NOMO-1 (cell line): ENCODE measurements around the gene NTRK3.
"Not testable (repeated sequence)": the region's sequence is repeated elsewhere in the genome, so short reads cannot be mapped to it uniquely, and the experiment has no call there.

ENCODE experiments used
- DNase-seq, 2 experiments: peaks; one replicate each; lab custom pipeline; 2025; ENCODE audit not compliant: unreplicated experiment in 2 of 2; lab: John Stamatoyannopoulos, UW

The NTRK3 gene

DNA sequence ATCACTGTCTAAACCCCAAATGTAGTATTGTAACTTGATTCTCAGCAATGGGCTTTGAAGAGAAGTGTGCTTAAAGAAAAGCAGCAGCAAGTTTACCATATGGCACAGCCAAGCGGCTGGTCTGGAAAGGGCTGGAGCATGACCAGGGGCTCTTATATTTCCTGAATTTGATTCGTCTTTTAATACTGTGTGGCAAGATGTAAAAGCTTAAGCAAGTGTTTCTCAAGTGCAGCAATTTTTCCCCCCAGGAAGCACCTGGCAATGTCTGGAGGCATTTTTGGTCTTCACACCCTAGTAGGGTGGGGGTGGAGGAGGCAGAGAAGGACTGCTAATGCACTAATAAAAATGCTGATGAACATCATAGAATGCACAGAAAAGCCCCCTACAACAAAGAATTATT lies 397.9 kb downstream of the NTRK3 start:
- DNase-seq = no peak

DNA sequence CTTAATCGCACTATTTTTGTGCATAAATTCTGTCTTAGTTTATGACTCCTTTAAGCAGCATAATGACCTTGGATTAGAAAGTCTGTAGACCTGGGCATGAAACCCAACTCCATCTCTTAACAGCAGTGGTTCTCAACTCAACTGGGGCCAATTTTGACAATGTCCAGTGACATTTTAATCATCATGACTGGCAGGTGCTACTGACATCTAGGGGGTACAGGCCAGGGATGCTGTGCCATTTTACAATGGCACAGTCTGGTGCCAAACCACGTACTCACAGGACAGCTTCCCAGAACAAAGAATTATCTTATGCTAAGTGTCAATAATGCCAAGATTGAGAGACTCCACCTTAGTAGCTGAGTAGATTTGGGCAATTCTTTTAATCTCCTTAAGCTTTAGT lies 405.0 kb downstream of the NTRK3 start:
- no peak for DNase-seq

DNA sequence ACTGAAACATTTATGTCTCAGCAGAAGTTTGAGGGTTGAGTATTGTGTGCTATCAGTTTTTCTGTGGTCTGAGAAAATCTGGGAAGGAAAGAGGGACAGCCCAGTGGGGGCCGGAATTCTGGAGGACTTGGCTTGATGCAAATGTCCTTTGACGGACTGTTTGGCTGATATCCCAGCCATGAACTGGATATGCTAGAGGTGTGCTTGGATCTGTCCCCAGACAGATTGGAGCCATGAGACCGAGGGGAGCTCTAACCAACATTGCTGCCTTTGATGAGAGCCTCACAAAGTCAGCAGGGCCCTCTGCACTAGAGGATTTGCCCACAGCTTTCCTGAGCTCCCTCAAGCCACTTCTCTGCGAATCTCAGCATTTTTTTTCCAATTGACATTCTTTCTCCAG lies 405.6 kb downstream of the NTRK3 start:
- no peak for DNase-seq

DNA sequence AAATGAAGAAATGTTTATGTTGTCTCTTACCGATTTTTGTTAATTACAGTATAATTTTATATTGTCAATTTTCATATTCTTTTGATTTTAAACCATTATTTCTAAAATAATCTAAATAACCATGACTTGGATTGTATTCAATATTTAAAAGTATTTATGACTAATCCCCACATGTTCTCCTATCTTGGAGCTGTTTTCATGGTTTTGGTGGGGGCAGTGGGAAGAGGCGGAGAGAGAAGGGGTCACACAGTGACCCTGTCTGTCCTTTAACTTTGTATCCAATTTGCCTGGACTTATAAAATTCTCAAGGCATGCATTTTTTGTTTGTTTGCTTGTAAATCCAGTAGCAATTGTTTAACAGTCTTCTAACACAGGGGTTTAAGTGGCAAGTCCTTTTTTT lies 407.4 kb downstream of the NTRK3 start:
- no peak for DNase-seq

DNA sequence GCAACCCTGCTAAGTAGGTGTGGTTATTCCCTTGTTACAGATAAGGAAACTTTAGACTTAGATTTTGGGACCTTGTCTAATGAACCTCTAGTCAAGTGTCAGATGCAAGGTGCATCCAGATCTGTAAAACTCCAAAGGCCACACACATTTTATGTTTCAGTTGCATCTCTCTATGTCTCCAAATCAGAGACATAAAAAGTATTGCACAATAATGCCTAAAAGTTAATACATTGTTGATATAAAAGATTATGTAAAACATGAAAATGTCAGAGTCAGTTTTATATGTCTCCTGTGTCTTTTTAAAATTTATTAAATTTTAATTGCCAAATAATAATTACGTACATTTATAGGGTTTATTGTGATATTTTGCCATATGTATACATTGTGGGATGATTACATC lies 408.5 kb downstream of the NTRK3 start:
- no peak for DNase-seq

DNA sequence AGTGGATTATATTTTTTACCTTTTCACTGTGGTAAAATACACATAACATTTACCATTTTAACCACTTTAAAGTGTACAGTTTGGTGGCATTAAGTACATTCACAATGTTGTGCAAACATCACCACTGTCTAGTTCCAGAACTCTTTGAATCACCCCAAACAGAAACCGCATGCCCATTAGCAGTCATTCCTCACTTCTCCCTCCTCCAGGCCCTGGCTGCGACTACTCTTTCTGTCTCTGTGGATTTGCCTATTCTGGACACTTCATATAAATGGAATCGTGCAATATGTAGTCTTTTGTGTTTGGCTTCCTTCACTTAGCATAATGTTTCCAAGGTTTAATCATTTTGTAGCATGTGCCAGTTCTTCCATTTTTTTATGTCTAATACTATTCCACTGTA lies 409.8 kb downstream of the NTRK3 start:
- no peak for DNase-seq

DNA sequence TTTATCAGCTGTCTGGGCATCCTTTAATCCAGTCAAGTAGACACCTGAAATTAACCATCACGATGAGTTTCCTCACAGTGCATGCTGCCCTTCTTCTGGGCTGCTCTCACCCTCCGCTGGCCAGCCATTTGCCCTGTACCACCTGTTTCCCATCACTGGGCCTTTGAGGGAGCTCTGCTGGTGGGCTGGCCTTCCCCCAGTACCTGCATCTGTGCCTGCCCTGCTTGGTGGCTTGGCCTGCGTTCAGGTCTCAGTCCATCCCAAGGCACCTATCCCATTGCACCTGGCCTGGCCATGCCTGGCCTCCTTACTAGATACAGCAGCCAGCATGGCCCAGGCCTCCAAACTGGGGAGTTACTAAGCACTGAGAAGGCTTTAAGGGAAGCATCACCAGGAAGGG lies 413.2 kb downstream of the NTRK3 start:
- DNase-seq = no peak

DNA sequence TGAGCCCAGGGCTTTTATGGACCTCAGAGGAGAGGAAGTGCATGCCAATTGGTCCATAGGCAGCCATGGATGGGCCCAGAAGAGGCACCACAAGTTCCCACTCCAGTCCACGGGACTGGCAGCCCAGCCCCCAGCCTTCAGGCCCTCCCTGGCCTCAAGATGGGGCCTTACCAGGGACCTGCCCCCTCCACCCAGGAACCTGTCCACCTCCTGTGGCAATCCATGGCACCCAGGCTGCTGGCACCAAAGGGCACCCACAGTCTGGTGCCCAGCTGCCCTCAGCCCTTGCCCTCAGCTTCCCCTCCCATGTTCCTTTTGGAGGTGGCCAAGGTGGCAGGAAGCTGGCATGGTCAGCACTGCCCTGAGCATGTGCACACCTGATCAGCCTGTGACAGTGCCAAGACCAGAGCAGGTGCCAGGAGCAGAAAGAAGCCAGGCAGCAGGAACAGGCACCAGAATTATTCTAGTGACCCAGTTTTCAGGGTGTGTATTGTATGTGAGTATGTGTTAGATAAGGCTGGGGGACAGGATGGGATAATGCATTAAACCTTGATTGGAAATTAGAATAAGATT lies 415.0 kb downstream of the NTRK3 start:
- DNase-seq = no peak

DNA sequence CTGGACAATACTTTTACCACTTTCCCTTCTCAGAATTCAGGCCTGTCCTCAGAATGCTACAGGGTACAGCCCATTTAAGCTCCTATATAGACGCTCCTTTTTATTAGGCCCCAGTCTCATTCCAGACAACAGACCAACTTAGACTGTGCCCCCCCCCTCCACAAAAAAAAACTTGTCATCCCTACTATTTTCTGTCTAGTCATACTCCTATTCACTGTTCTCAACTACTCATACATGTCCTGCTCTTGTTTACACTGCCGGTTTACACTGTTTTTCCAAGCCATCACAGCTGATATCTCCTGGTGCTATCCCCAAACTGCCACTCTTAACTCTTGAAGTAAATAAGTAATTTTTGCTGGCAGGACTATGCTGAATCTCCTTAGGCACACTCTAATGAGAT lies 420.7 kb downstream of the NTRK3 start:
- DNase-seq = not testable (repeated sequence)

DNA sequence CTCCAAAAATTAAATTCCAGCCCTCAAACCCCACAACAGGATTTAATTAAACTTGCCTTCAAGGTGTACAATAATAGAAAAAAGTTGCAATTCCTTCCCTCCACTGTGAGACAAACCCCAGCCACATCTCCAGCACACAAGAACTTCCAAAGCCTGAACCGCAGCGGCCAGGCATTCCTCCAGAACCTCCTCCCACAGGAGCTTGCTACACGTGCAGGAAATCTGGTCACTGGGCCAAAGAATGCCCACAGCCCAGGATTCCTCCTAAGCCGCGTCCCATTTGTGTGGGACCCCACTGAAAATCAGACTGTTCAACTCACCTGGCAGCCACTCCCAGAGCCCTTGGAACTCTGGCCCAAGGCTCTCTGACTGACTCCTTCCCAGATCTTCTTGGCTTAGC lies 423.2 kb downstream of the NTRK3 start:
- not testable (repeated sequence) for DNase-seq

DNA sequence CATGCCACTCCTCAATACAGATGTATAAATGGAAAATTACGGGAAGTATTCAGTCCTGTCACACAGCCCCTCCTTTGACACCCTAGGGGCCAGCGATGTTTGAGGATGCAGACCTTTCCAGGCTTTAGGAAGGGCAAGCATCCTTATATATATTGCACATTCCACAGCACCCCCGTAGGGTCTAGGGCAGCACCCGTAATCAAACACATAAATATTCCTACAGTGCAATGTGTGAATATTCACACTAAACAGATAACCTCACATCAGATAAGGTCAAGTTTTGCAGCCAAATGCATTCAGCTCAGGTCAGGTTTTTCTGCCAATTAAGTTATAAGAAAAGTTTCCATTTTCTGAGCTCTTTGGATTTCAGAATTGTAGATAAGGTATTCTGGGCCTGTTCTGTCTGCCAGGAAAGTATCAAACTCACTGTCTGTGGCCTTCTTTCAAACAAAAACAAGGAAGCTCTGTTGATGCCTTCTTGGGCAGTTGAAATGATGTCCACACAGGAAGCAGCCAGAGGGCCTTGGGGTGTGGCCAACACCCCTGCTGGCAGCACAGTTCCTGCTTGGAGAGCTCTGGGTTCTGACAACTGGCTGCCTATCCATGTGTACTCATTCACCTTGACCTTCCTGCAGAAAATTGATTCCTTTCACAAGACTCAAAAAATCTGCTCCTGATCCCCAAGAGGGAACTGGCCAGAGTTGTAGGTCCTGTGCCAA lies 427.0 kb downstream of the NTRK3 start:
- peak; percentile 68 to 85 for DNase-seq

DNA sequence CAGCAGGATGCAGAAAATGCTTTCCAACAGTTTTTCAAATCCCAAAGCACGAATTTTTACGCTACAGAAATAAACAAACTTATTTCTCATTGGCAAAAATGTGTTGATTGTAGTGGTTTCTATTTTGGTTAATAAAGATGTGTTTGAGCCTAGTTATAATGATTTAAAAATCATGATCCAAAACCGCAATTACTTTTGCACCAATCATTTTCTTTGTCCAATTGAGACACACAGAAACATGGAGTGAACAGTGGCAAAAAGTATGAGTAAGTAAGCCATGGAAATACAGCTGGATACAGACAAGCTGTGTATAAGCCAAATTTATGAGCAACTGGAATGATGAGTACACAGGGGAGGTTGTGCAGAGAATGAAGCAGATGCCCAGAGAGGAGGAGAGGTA lies 427.9 kb downstream of the NTRK3 start:
- DNase-seq = no peak

DNA sequence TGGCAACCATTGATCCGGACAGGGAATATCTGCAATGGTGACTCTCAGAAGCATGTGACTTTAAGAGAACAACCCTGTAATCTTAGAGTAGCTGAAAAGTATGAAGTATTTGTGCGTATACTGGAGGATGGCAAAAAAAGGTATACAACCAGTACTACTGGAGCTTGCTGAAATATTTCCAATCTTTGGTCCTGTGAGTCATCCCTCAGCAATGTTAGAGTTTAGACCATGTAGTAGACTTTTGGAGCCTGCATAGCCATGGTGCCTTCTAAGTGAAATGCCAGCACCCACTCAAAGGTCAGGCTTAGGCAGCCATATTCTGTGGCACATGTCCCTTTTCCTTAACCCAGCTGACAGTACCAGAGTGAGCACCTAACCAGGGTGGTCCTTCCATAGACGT lies 429.4 kb downstream of the NTRK3 start:
- DNase-seq = no peak

DNA sequence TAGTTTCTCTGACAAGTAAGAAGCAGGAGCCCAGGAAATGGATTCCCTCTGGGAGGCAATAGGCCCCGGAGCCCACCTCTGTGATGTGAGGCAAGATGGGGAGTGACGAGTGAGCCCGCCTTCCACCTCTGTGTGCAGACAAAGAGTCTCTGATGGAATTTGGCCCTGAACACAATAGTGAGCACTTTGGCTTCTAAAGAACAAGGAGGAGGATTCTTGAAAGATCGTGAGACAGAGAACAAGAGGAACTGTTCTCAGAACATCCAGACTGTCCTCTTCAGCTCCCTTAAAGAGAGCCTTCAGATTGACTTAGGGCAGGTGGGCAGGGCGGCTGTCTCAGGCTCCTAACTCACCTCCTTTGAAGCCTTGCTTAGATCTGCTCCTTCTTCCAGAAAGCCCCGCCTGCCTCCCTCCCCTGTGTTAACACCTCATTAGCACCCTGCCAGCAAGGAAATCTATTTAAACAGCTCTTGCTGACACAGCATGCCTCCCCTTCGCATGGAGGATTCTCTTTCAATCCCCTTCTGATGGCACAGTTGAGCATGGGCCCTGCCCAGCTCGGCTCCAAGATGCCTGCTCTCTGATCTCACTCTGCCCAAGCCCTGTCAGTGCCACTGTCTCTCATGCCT lies 430.3 kb downstream of the NTRK3 start:
- DNase-seq = no peak

DNA sequence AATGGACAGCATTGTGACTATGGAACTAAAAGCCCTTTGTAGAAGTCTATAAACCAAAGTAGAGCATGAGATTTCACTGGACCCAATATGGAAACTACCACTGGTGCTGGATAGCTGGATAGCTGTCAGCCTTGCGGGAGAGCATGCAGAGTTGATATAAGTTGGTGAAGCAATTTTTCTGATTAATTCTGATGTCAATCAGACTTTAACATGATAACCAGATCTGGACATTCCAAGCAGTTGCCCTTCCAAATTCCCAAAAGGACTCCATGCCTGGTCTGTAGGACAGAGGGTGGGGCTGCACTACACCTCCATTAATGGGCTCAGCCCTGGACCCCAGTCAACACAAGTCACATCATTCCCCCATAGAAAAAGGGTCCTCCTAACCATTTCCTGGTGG lies 437.8 kb downstream of the NTRK3 start:
- no peak for DNase-seq

DNA sequence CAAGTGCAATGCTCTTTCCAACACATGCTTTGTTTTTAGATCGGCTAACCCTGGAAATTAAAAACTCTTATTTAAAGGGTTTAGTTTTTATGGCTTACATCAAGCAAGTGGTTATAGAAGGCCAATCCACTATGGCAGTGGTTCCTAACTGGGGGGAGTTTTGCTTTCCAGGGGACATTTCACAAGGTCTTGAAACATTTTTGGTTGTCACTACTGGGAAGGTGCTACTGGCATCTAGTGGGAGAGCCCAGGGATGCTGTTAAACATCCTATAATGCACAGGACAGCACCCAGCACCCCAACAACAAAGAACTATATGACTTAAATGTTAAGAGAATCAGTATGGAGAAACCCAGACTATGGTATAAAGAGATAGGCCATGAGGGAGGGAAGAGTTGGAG lies 439.0 kb downstream of the NTRK3 start:
- no peak for DNase-seq

DNA sequence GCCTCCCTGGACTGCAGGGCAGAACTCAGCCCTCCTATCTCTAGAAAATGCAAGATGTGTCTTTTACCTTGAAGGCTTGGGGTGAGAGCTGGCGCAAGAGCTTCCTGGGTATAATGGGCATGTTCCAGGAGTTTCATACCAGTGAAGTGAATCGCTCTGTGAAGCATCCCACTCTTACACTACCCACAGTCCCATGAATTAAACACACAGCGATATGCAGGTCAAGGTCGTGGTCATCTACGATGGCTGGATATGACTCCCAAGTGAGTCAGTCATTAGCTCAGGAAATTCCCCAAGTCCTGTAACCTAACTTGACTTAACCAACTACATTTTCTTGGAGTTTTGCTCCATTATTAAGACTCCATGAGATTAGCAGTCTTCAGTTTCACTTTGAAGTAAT lies 439.7 kb downstream of the NTRK3 start:
- no peak for DNase-seq

DNA sequence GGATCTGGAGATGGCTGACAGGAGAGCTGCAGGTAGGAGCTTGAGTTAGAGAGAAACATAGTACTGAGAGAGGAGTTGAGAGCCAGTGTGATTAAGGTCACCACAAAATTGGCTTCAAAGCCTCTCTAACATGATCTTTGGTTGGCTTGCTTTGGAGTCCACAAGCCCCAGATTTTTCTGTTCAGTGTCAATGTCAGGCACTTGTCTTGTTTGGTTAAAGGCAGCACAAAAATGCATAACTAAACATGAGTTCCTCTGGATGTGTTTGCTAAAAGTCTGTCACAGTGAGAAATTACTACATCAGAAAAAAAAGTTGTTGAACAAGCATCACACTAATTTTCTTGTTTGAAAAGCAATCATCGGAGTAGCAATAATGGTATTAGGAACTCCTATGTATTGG lies 440.5 kb downstream of the NTRK3 start:
- DNase-seq = no peak
